ENCODE data around the gene NPAS3.

The NPAS3 gene

GRCh38 chr14:33793398-33794110 lies 854.9 kb downstream of the NPAS3 start:
- no peak overlapping the region for H3K4me3 ChIP-seq (ENCODE audit: control insufficient read depth, low read depth, low read length)
- TF ChIP-seq, protein P1, sequence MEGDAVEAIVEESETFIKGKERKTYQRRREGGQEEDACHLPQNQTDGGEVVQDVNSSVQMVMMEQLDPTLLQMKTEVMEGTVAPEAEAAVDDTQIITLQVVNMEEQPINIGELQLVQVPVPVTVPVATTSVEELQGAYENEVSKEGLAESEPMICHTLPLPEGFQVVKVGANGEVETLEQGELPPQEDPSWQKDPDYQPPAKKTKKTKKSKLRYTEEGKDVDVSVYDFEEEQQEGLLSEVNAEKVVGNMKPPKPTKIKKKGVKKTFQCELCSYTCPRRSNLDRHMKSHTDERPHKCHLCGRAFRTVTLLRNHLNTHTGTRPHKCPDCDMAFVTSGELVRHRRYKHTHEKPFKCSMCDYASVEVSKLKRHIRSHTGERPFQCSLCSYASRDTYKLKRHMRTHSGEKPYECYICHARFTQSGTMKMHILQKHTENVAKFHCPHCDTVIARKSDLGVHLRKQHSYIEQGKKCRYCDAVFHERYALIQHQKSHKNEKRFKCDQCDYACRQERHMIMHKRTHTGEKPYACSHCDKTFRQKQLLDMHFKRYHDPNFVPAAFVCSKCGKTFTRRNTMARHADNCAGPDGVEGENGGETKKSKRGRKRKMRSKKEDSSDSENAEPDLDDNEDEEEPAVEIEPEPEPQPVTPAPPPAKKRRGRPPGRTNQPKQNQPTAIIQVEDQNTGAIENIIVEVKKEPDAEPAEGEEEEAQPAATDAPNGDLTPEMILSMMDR (IDR thresholded peaks at IDR 0.05; ENCODE audit: control insufficient read depth, insufficient read depth, low read depth, low read length, missing control alignments): no peak
- DNase-seq (ENCODE audit: low read depth): no peak

GRCh38 chr14:33794791-33795305 lies 856.2 kb downstream of the NPAS3 start:
- TF ChIP-seq, protein P1 (IDR thresholded peaks at IDR 0.05; ENCODE audit: control insufficient read depth, insufficient read depth, low read depth, low read length, missing control alignments): no peak
- H3K4me3 ChIP-seq (ENCODE audit: control insufficient read depth, low read depth, low read length): no peak overlapping the region
- DNase-seq (ENCODE audit: low read depth): no peak

GRCh38 chr14:33796356-33796755 lies 857.7 kb downstream of the NPAS3 start:
- TF ChIP-seq, protein P1 (IDR thresholded peaks at IDR 0.05; ENCODE audit: control insufficient read depth, insufficient read depth, low read depth, low read length, missing control alignments): no peak
- DNase-seq (ENCODE audit: low read depth): no peak

GRCh38 chr14:33799705-33800570 lies 861.3 kb downstream of the NPAS3 start:
- H3K4me3 ChIP-seq (ENCODE audit: control insufficient read depth, low read depth, low read length): no peak overlapping the region
- DNase-seq (ENCODE audit: low read depth): no peak
- TF ChIP-seq, protein P1 (IDR thresholded peaks at IDR 0.05; ENCODE audit: control insufficient read depth, insufficient read depth, low read depth, low read length, missing control alignments): no peak

More at GRCh38 chr14:33796356-33796755, 857.7 kb downstream of the NPAS3 start:
- H3K4me3 ChIP-seq (ENCODE audit: control insufficient read depth, low read depth, low read length): no peak overlapping the region

DNA sequence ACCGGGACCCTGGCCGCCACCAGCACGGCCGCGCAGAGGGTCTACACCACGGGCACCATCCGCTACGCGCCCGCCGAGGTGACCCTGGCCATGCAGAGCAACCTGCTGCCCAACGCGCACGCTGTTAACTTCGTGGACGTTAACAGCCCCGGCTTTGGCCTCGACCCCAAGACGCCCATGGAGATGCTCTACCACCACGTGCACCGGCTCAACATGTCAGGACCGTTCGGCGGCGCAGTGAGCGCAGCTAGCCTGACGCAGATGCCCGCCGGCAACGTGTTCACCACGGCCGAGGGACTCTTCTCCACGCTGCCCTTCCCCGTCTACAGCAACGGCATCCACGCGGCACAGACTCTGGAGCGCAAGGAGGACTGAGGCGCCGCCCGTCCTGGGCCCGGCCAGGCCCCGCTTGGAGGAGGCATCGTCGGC lies 862.1 kb downstream of the NPAS3 start:
- TF ChIP-seq, protein P1 (IDR thresholded peaks at IDR 0.05; ENCODE audit: control insufficient read depth, insufficient read depth, low read depth, low read length, missing control alignments): no peak
- no peak overlapping the region for H3K4me3 ChIP-seq (ENCODE audit: control insufficient read depth, low read depth, low read length)
- DNase-seq (ENCODE audit: low read depth): no peak

GRCh38 chr14:33802737-33803136 lies 864.1 kb downstream of the NPAS3 start:
- TF ChIP-seq, protein P1 (IDR thresholded peaks at IDR 0.05; ENCODE audit: control insufficient read depth, insufficient read depth, low read depth, low read length, missing control alignments): no peak
- no peak overlapping the region for H3K4me3 ChIP-seq (ENCODE audit: control insufficient read depth, low read depth, low read length)
- no peak for DNase-seq (ENCODE audit: low read depth)

Measured in AG09309 (cell line).